Endothelial cell of umbilical vein (primary cell): Measurements from ENCODE around the gene DOP1A. TPM values are rescaled to one million over a fixed set of nuclear protein-coding genes. Genes with fewer than 3 reads are reported as not detected.

ENCODE experiments used
- BruUV-seq: library from RNA; stranded (reverse); fragments of 400-500 nt; replicated peaks from 2 replicates; lab custom pipeline; 2021; lab: Mats Ljungman, UMichigan
- CTCF ChIA-PET: fragments of 300-600, 350-600 bp; sonication (Branson Sonifier 250); formaldehyde crosslinking; loops from one replicate; lab custom pipeline; 2021; ENCODE audit warnings: antibody characterized with exemption, inconsistent platforms; lab: Charles Lee
- POLR2A ChIA-PET: fragments of 300-600, 350-600 bp; sonication (Branson Sonifier 250); formaldehyde crosslinking; loops from one replicate; lab custom pipeline; 2021; ENCODE audit warnings: antibody characterized with exemption, inconsistent platforms; lab: Charles Lee
- DNase-seq: peaks from one replicate; pipeline ENCODE4 v3.0.0-alpha.2; 2011; ENCODE audit warnings: low read depth, low spot score
- FAIRE-seq: peaks from 2 replicates; lab custom pipeline; 2011; peaks lifted over from hg19 to GRCh38; lab: Jason Lieb, UNC
- H2AFZ ChIP-seq: 2 replicates; pipeline ENCODE4 v1.6.0; 2012; ENCODE audit warnings: low read depth, low read length, control low read depth, inconsistent platforms
- H3K27ac ChIP-seq: 2 replicates; pipeline ENCODE4 v1.5.1; 2011; ENCODE audit warnings: low read depth, mild to moderate bottlenecking, control low read depth, low read length, moderate library complexity; ENCODE audit not compliant: insufficient read depth
- H3K27me3 ChIP-seq, 2 experiments: 2 replicates each; pipeline versions ENCODE4 v1.6.0 to v1.6.1; 2011; ENCODE audit warnings: low read length in 2 of 2, mixed read lengths in 1 of 2; ENCODE audit not compliant: control insufficient read depth in 2 of 2, insufficient read depth in 2 of 2
- H3K36me3 ChIP-seq, 2 experiments: 2 replicates in 1 of 2; 3 replicates in 1 of 2; pipeline ENCODE4 v1.5.1; 2011; ENCODE audit warnings: low read length in 2 of 2, mild to moderate bottlenecking in 1 of 2, moderate library complexity in 1 of 2; ENCODE audit not compliant: control insufficient read depth in 2 of 2, insufficient read depth in 2 of 2; ENCODE audit errors: extremely low read depth in 1 of 2
- H3K4me1 ChIP-seq: 3 replicates; pipeline ENCODE4 v1.5.1; 2011; ENCODE audit warnings: mild to moderate bottlenecking, low read length; ENCODE audit not compliant: control insufficient read depth, insufficient read depth; ENCODE audit errors: extremely low read depth
- H3K4me2 ChIP-seq: 2 replicates; pipeline ENCODE4 v1.6.1; 2011; ENCODE audit warnings: low read length, control low read depth, mixed read lengths; ENCODE audit not compliant: insufficient read depth
- H3K4me3 ChIP-seq, 3 experiments: fragments of 200-600 bp in 1 of 3; sonication (generic), shearing (Covaris generic) in 1 of 3; replicated peaks in 1 of 3; 2 replicates each; pipeline ENCODE4 v1.5.1; 2011 to 2016; ENCODE audit warnings: control low read depth in 3 of 3, low read length in 3 of 3, mild to moderate bottlenecking in 2 of 3, inconsistent platforms in 1 of 3, low read depth in 1 of 3, moderate library complexity in 1 of 3; ENCODE audit not compliant: insufficient read depth in 1 of 3
- H3K79me2 ChIP-seq: 2 replicates; pipeline ENCODE4 v1.6.0; 2012; ENCODE audit warnings: low read length, inconsistent platforms; ENCODE audit not compliant: control insufficient read depth, insufficient read depth
- H3K9ac ChIP-seq: replicated peaks from 2 replicates; pipeline ENCODE3; 2011; ENCODE audit warnings: low read length, control low read depth; ENCODE audit not compliant: insufficient read depth; ENCODE audit errors: extremely low read depth
- H3K9me1 ChIP-seq: replicated peaks from 3 replicates; pipeline ENCODE4 v1.6.0; 2011; ENCODE audit warnings: mild to moderate bottlenecking, low read length; ENCODE audit not compliant: control insufficient read depth, insufficient read depth; ENCODE audit errors: extremely low read depth
- H3K9me3 ChIP-seq: replicated peaks from 2 replicates; pipeline ENCODE4 v1.5.1; 2012; ENCODE audit warnings: low read length, inconsistent platforms; ENCODE audit not compliant: control insufficient read depth, insufficient read depth
- H4K20me1 ChIP-seq: replicated peaks from 2 replicates; pipeline ENCODE3; 2011; ENCODE audit warnings: mild to moderate bottlenecking, low read length; ENCODE audit not compliant: control insufficient read depth, insufficient read depth; ENCODE audit errors: extremely low read depth
- EZH2 ChIP-seq: IDR thresholded peaks from 2 replicates; pipeline ENCODE4 v1.6.1; 2012; ENCODE audit warnings: borderline replicate concordance, low read depth, mild to moderate bottlenecking, moderate library complexity, low read length, inconsistent platforms; ENCODE audit not compliant: severe bottlenecking
- FOS ChIP-seq: IDR thresholded peaks from 2 replicates; pipeline ENCODE4 v1.6.1; 2011; ENCODE audit warnings: mild to moderate bottlenecking, low read length, moderate library complexity, borderline replicate concordance; ENCODE audit not compliant: insufficient read depth
- GATA2 ChIP-seq: IDR thresholded peaks from 2 replicates; pipeline ENCODE4 v1.7.0; 2011; ENCODE audit warnings: low read depth, mild to moderate bottlenecking, moderate library complexity, mixed read lengths, low read length; ENCODE audit not compliant: insufficient read length, insufficient read depth
- JUN ChIP-seq: IDR thresholded peaks from 2 replicates; pipeline ENCODE4 v1.6.1; 2011; ENCODE audit warnings: borderline replicate concordance, low read depth; ENCODE audit not compliant: insufficient read length, insufficient read depth
- MAX ChIP-seq: IDR thresholded peaks from 2 replicates; pipeline ENCODE4 v1.6.1; 2011; ENCODE audit not compliant: insufficient read depth, insufficient read length
- MYC ChIP-seq: IDR thresholded peaks from one replicate; pipeline ENCODE4 v1.6.1; 2011; ENCODE audit warnings: mild to moderate bottlenecking, low read depth, low read length
- POLR2A ChIP-seq: IDR thresholded peaks from 2 replicates; pipeline ENCODE4 v1.6.1; 2012; ENCODE audit warnings: low read depth, mild to moderate bottlenecking, control low read depth, low read length
- POLR2AphosphoS5 ChIP-seq: IDR thresholded peaks from 2 replicates; pipeline ENCODE4 v1.6.1; 2012; ENCODE audit warnings: low read depth, mild to moderate bottlenecking, control low read depth, low read length, moderate library complexity; ENCODE audit not compliant: insufficient read depth
- dilution Hi-C: fragments of 300-500 bp; cut with MboI; formaldehyde crosslinking; loops from one replicate; pipeline ENCODE4 v1.15.0; 2019; ENCODE audit warnings: low sequenced_read_pairs; ENCODE audit not compliant: extremely low pct_ligation_motif_present
- intact Hi-C: fragments of 100-400 bp; cut with micrococcal nuclease; formaldehyde crosslinking; loops from one replicate; pipeline ENCODE4 v1.10.0; 2022
- polyA plus RNA-seq, 4 experiments: library from polyadenylated mRNA; depleted of rRNA in 3 of 4; stranded (reverse) in 3 of 4; unstranded in 1 of 4; fragments of >200 nt; gene quantifications; 2 replicates each; pipeline versions ENCODE4 v1.2.1 to v1.2.3, GENCODE V29; 2011 to 2012; ENCODE audit warnings: missing spikeins in 1 of 4
- total RNA-seq: library from RNA; stranded (reverse); gene quantifications from 2 replicates; pipeline ENCODE4 v1.2.3, GENCODE V29; 2021
- TF ChIP-seq, protein P1 (sequence below), 2 donors: IDR thresholded peaks; 1 replicate in 1 of 2; 2 replicates in 1 of 2; pipeline ENCODE4 v1.5.1; 2011; ENCODE audit warnings: low read length in 2 of 2, mild to moderate bottlenecking in 2 of 2, moderate library complexity in 2 of 2, control low read depth in 1 of 2, inconsistent platforms in 1 of 2, low read depth in 1 of 2; ENCODE audit not compliant: insufficient read depth in 1 of 2; ENCODE audit errors: extremely low read depth in 1 of 2

DOP1A gene
- total and polyA plus RNA-seq, 2 donors (not counting 3 experiments of a cell fraction or from before 2014, with no cell fraction given), result 6.3 to 12.3 TPM

DNA sequence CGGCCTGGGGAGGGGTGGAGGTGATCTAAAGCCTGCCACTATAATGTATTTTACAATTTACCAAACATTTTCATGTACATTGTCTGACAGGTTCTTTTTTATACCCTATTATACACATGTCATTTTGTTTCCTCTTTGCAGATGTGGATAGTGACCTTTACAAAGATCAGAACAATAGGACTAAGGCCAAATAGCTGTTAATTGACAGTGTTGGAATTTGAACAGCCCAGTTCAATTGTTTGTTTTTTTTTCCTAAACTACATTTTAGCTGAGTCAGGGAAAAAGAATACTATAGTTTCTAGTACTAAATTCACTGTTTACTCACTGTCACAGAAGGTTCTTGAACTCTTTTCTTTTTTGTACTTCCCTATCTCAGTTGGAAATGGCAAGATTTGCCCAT lies 85.4 kb downstream of the DOP1A start:
- no peak overlapping the region for H2AFZ ChIP-seq
- no peaks in the 10 kb centered on the region for H3K27me3 ChIP-seq
- intact Hi-C loops (no loop called here), dilution Hi-C loops (no loop called here)
- POLR2A ChIA-PET, result no interaction called here
- no peak overlapping the region for H3K27ac ChIP-seq
- CTCF ChIA-PET, result interaction anchor here (1.1 kb wide), 1 partner anchor 87 kb away, joined by 4 read pairs; the partner anchor contains the start of gene UBE3D
- DNase-seq (peak; percentile 47), FAIRE-seq (peak; percentile 64)
- no peak overlapping the region for H3K4me2 ChIP-seq
- H3K79me2 ChIP-seq, result no peaks in the 10 kb centered on the region
- H3K9me1 ChIP-seq, result no peaks in the 10 kb centered on the region
- H3K36me3 ChIP-seq, result no peaks in the 10 kb centered on the region
- no peak for TF ChIP-seq EZH2
- no peak for TF ChIP-seq MAX
- no peak for TF ChIP-seq POLR2AphosphoS5
- no peak for TF ChIP-seq POLR2A
- no peak for TF ChIP-seq JUN
- TF ChIP-seq GATA2, result no peak
- TF ChIP-seq, protein P1, sequence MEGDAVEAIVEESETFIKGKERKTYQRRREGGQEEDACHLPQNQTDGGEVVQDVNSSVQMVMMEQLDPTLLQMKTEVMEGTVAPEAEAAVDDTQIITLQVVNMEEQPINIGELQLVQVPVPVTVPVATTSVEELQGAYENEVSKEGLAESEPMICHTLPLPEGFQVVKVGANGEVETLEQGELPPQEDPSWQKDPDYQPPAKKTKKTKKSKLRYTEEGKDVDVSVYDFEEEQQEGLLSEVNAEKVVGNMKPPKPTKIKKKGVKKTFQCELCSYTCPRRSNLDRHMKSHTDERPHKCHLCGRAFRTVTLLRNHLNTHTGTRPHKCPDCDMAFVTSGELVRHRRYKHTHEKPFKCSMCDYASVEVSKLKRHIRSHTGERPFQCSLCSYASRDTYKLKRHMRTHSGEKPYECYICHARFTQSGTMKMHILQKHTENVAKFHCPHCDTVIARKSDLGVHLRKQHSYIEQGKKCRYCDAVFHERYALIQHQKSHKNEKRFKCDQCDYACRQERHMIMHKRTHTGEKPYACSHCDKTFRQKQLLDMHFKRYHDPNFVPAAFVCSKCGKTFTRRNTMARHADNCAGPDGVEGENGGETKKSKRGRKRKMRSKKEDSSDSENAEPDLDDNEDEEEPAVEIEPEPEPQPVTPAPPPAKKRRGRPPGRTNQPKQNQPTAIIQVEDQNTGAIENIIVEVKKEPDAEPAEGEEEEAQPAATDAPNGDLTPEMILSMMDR (IDR thresholded peaks at IDR 0.05; ENCODE audit: extremely low read depth in 1 of 2, insufficient read depth in 1 of 2, low read depth in 1 of 2, low read length in 2 of 2), result no peak
- TF ChIP-seq MYC, result no peak
- TF ChIP-seq FOS, result no peak
- H3K9me3 ChIP-seq, result no peaks in the 10 kb centered on the region
- no peaks in the 10 kb centered on the region for H4K20me1 ChIP-seq
- BruUV-seq, result no TSS peak
- no peak overlapping the region for H3K9ac ChIP-seq
- no peaks in the 10 kb centered on the region for H3K4me1 ChIP-seq
- no peak overlapping the region for H3K4me3 ChIP-seq
